HEK293 (cell line): Measurements from ENCODE around the gene PPOX.

Experiments
- BCL11B ChIP-seq: fragments of 450-650 bp; formaldehyde crosslinking; IDR thresholded peaks from 2 replicates; pipeline ENCODE4 v1.5.1; 2016; ENCODE audit warnings: low read depth, missing biosample characterization, missing genetic modification characterization
- HOXC10 ChIP-seq: sonication (generic); formaldehyde crosslinking; IDR thresholded peaks from 2 replicates; pipeline ENCODE4 v1.8.1; 2023; ENCODE audit warnings: mild to moderate bottlenecking, missing genetic modification reagents
- KLF1 ChIP-seq: fragments of 450-650 bp; formaldehyde crosslinking; IDR thresholded peaks from 2 replicates; pipeline ENCODE4 v1.5.1; 2016; ENCODE audit warnings: missing biosample characterization, missing genetic modification characterization
- KLF10 ChIP-seq: fragments of 450-650 bp; IDR thresholded peaks from 2 replicates; pipeline ENCODE4 v1.5.1; 2018; ENCODE audit warnings: missing biosample characterization, mild to moderate bottlenecking, missing genetic modification characterization
- KLF17 ChIP-seq: fragments of 450-650 bp; formaldehyde crosslinking; IDR thresholded peaks from 2 replicates; pipeline ENCODE4 v1.5.1; 2016; ENCODE audit warnings: missing biosample characterization, missing genetic modification characterization
- KLF7 ChIP-seq: fragments of 450-650 bp; formaldehyde crosslinking; IDR thresholded peaks from 2 replicates; pipeline ENCODE4 v1.5.1; 2016; ENCODE audit warnings: missing biosample characterization, missing genetic modification characterization, borderline replicate concordance
- OSR2 ChIP-seq: fragments of 450-650 bp; formaldehyde crosslinking; IDR thresholded peaks from 2 replicates; pipeline ENCODE4 v1.5.1; 2016; ENCODE audit warnings: missing biosample characterization, missing genetic modification characterization
- SCRT2 ChIP-seq: fragments of 450-650 bp; formaldehyde crosslinking; IDR thresholded peaks from 2 replicates; pipeline ENCODE4 v1.5.1; 2016; ENCODE audit warnings: missing biosample characterization, missing genetic modification characterization
- SP2 ChIP-seq: fragments of 450-650 bp; formaldehyde crosslinking; IDR thresholded peaks from 2 replicates; pipeline ENCODE4 v1.5.1; 2016; ENCODE audit warnings: missing biosample characterization, missing genetic modification characterization
- SP3 ChIP-seq: fragments of 450-650 bp; formaldehyde crosslinking; IDR thresholded peaks from 2 replicates; pipeline ENCODE4 v1.5.1; 2016; ENCODE audit warnings: missing biosample characterization, missing genetic modification characterization
- ZBTB10 ChIP-seq: fragments of 450-650 bp; formaldehyde crosslinking; IDR thresholded peaks from 2 replicates; pipeline ENCODE4 v1.5.1; 2016; ENCODE audit warnings: missing biosample characterization, missing genetic modification characterization
- ZBTB17 ChIP-seq: fragments of 450-650 bp; formaldehyde crosslinking; IDR thresholded peaks from 2 replicates; pipeline ENCODE4 v1.5.1; 2016; ENCODE audit warnings: missing biosample characterization, missing genetic modification characterization
- ZBTB20 ChIP-seq: fragments of 450-650 bp; formaldehyde crosslinking; IDR thresholded peaks from 2 replicates; pipeline ENCODE4 v1.5.1; 2016; ENCODE audit warnings: missing biosample characterization, missing genetic modification characterization
- ZBTB26 ChIP-seq: fragments of 450-650 bp; formaldehyde crosslinking; optimal IDR thresholded peaks from 2 replicates; pipeline ENCODE3; 2016; ENCODE audit warnings: missing biosample characterization, mild to moderate bottlenecking, missing genetic modification characterization
- ZEB2 ChIP-seq: fragments of 450-650 bp; formaldehyde crosslinking; IDR thresholded peaks from 2 replicates; pipeline ENCODE4 v1.5.1; 2016; ENCODE audit warnings: missing biosample characterization, missing genetic modification characterization
- ZFHX2 ChIP-seq: fragments of 450-650 bp; formaldehyde crosslinking; conservative IDR thresholded peaks from 2 replicates; pipeline ENCODE4 v1.5.1; 2016; ENCODE audit warnings: missing biosample characterization, missing genetic modification characterization
- ZIC2 ChIP-seq: fragments of 450-650 bp; formaldehyde crosslinking; IDR thresholded peaks from 2 replicates; pipeline ENCODE4 v1.5.1; 2016; ENCODE audit warnings: missing biosample characterization, missing genetic modification characterization
- ZNF121 ChIP-seq: fragments of 450-650 bp; formaldehyde crosslinking; IDR thresholded peaks from 2 replicates; pipeline ENCODE4 v1.5.1; 2016; ENCODE audit warnings: missing biosample characterization, missing genetic modification characterization
- ZNF155 ChIP-seq: fragments of 450-650 bp; formaldehyde crosslinking; IDR thresholded peaks from 2 replicates; pipeline ENCODE4 v1.5.1; 2016; ENCODE audit warnings: missing biosample characterization, missing genetic modification characterization
- ZNF19 ChIP-seq: fragments of 450-650 bp; formaldehyde crosslinking; IDR thresholded peaks from 2 replicates; pipeline ENCODE4; 2016; ENCODE audit warnings: missing biosample characterization, missing genetic modification characterization, low read depth
- ZNF2 ChIP-seq: fragments of 450-650 bp; formaldehyde crosslinking; IDR thresholded peaks from 2 replicates; pipeline ENCODE4 v1.5.1; 2016; ENCODE audit warnings: missing biosample characterization, missing genetic modification characterization
- ZNF202 ChIP-seq: fragments of 450-650 bp; formaldehyde crosslinking; IDR thresholded peaks from 2 replicates; pipeline ENCODE4 v1.5.1; 2016; ENCODE audit warnings: missing biosample characterization, missing genetic modification characterization, borderline replicate concordance
- ZNF341 ChIP-seq: fragments of 450-650 bp; formaldehyde crosslinking; IDR thresholded peaks from 2 replicates; pipeline ENCODE4; 2016; ENCODE audit warnings: low read depth, missing biosample characterization, missing genetic modification characterization
- ZNF366 ChIP-seq: fragments of 450-650 bp; formaldehyde crosslinking; conservative IDR thresholded peaks from 2 replicates; pipeline ENCODE4 v1.5.1; 2016; ENCODE audit warnings: missing biosample characterization, missing genetic modification characterization
- ZNF416 ChIP-seq: fragments of 450-650 bp; formaldehyde crosslinking; IDR thresholded peaks from 2 replicates; pipeline ENCODE4 v1.5.1; 2016; ENCODE audit warnings: missing biosample characterization, missing genetic modification characterization
- ZNF433 ChIP-seq: fragments of 450-650 bp; formaldehyde crosslinking; IDR thresholded peaks from 2 replicates; pipeline ENCODE4 v1.5.1; 2016; ENCODE audit warnings: missing biosample characterization, missing genetic modification characterization, low read depth
- ZNF473 ChIP-seq: fragments of 450-650 bp; formaldehyde crosslinking; IDR thresholded peaks from 2 replicates; pipeline ENCODE4 v1.5.1; 2017; ENCODE audit warnings: missing biosample characterization, missing genetic modification characterization
- ZNF501 ChIP-seq: fragments of 450-650 bp; formaldehyde crosslinking; IDR thresholded peaks from 2 replicates; pipeline ENCODE4 v1.5.1; 2016; ENCODE audit warnings: missing biosample characterization, missing genetic modification characterization
- ZNF544 ChIP-seq: fragments of 450-650 bp; formaldehyde crosslinking; IDR thresholded peaks from 2 replicates; pipeline ENCODE4 v1.5.0; 2017; ENCODE audit warnings: missing biosample characterization, missing genetic modification characterization
- ZNF623 ChIP-seq: fragments of 450-650 bp; formaldehyde crosslinking; IDR thresholded peaks from 2 replicates; pipeline ENCODE4 v1.5.1; 2016; ENCODE audit warnings: missing biosample characterization, missing genetic modification characterization
- ZNF654 ChIP-seq: fragments of 450-650 bp; formaldehyde crosslinking; IDR thresholded peaks from 2 replicates; pipeline ENCODE4 v1.5.1; 2016; ENCODE audit warnings: low read depth, missing biosample characterization, missing genetic modification characterization
- ZNF785 ChIP-seq: fragments of 450-650 bp; formaldehyde crosslinking; IDR thresholded peaks from 2 replicates; pipeline ENCODE4 v1.5.1; 2016; ENCODE audit warnings: missing biosample characterization, missing genetic modification characterization
- ZSCAN5A ChIP-seq: fragments of 450-650 bp; formaldehyde crosslinking; IDR thresholded peaks from 2 replicates; pipeline ENCODE4 v1.5.1; 2016; ENCODE audit warnings: missing biosample characterization, missing genetic modification characterization
- TF ChIP-seq, protein P1 (sequence below): fragments of 450-650 bp; formaldehyde crosslinking; IDR thresholded peaks from 2 replicates; pipeline ENCODE4 v1.5.1; 2016; ENCODE audit warnings: missing biosample characterization, missing genetic modification characterization

PPOX gene

DNA sequence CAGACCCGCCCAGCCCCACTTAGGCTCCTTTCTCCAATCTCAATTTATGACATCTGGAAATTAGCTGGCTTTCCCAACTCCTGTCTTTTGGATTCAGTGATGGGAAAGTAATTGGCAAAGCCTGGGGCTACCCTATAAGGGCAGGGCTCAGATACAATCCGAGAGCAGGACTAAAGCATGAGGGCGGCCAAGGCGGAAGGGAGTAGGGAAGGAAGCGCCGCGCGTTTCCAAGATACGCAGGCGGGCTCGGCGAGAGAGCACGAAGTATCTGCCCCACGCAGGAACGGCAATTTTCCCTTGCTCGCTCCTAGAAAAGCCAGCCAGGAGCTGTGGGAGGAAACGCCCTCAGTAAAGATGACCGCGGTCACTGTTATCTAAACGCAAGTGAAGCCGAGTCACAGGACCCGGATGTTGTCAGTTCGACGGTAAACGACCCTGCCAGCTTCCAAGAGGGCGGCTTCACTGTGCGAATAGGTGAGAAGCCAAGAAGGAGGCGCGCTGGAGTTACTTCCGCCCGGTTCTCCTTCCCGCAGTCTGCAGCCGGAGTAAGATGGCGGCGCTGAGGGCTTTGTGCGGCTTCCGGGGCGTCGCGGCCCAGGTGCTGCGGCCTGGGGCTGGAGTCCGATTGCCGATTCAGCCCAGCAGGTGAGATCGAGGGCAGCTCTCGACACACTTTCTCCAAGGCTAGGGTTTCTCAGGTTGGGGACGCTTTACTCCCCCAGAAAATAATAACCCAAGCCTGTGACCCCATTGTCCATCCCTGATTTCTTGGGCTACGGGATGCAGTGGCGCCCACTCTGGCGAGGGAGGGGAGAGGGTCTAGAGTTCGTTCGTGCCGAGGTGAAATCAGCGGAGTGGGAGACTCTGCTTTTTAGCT lies 35.8 kb downstream of the PPOX start, which contains the start of gene NDUFS2 (continued):
- no peak for TF ChIP-seq OSR2 (tag by site-specific recombination)
- no peak for TF ChIP-seq ZNF433 (tag by site-specific recombination)
- TF ChIP-seq KLF7: peak; percentile 33; the same call in 1 of the 2 replicates
- no peak for TF ChIP-seq ZNF121 (tag by site-specific recombination)
- TF ChIP-seq, protein P1, sequence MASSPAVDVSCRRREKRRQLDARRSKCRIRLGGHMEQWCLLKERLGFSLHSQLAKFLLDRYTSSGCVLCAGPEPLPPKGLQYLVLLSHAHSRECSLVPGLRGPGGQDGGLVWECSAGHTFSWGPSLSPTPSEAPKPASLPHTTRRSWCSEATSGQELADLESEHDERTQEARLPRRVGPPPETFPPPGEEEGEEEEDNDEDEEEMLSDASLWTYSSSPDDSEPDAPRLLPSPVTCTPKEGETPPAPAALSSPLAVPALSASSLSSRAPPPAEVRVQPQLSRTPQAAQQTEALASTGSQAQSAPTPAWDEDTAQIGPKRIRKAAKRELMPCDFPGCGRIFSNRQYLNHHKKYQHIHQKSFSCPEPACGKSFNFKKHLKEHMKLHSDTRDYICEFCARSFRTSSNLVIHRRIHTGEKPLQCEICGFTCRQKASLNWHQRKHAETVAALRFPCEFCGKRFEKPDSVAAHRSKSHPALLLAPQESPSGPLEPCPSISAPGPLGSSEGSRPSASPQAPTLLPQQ (tag by site-specific recombination): 0 out of 2 replicates have a peak, but pooled peaks have one; percentile 47
- 0 out of 2 replicates have a peak, but pooled peaks have one; percentile 46 for TF ChIP-seq ZEB2 (tag by site-specific recombination)
- peak; percentile 79 for TF ChIP-seq ZNF2
- peak; percentile 94 for TF ChIP-seq SP3
- TF ChIP-seq ZNF155 (tag by site-specific recombination): no peak
- TF ChIP-seq ZNF366 (tag by site-specific recombination): 0 out of 2 replicates have a peak, but pooled peaks have one; percentile 22
- TF ChIP-seq SCRT2: no peak
- TF ChIP-seq KLF10: no peak
- TF ChIP-seq ZNF416 (tag by site-specific recombination): no peak
- TF ChIP-seq ZNF544: no peak
- TF ChIP-seq ZNF473: no peak
- peak; percentile 61; the same call in 1 of the 2 replicates for TF ChIP-seq ZBTB10 (tag by site-specific recombination)
- TF ChIP-seq KLF17 (tag by site-specific recombination): no peak
- no peak for TF ChIP-seq ZSCAN5A (tag by site-specific recombination)
- peak; percentile 85 for TF ChIP-seq SP2 (tag by site-specific recombination)
- peak; percentile 82 for TF ChIP-seq ZBTB26
- 0 out of 2 replicates have a peak, but pooled peaks have one; percentile 9 for TF ChIP-seq KLF1 (tag by site-specific recombination)
- peak; percentile 100 for TF ChIP-seq ZBTB17
- TF ChIP-seq ZNF623: no peak
- TF ChIP-seq ZNF19 (tag by site-specific recombination): no peak
- TF ChIP-seq BCL11B (tag by site-specific recombination): no peak
- TF ChIP-seq ZNF785 (tag by site-specific recombination): peak; percentile 37; the same call in 1 of the 2 replicates
- TF ChIP-seq ZBTB20: peak; percentile 93
- TF ChIP-seq ZNF341 (tag by site-specific recombination): peak; percentile 93
- peak; percentile 38; the same call in 1 of the 2 replicates for TF ChIP-seq HOXC10
- TF ChIP-seq ZNF202 (tag by site-specific recombination): no peak
- TF ChIP-seq ZFHX2 (tag by site-specific recombination): peak; percentile 75
- no peak for TF ChIP-seq ZIC2
- TF ChIP-seq ZNF501 (tag by site-specific recombination): peak; percentile 79
- no peak for TF ChIP-seq ZNF654 (tag by site-specific recombination)
